Panc1 (cell line): ENCODE measurements around the gene TMPRSS13. TPM values are rescaled to one million over a fixed set of nuclear protein-coding genes. Genes with fewer than 3 reads are reported as not detected.

Source experiments
- ATAC-seq: fragments of 200-7000 bp; cut with Tn5 transposase; 2 replicates; pipeline ENCODE4 v1.9.1; 2020; ENCODE audit warnings: mild to moderate bottlenecking, moderate library complexity
- BruUV-seq: library from RNA; stranded (reverse); fragments of 400-500 nt; replicated peaks from 2 replicates; lab custom pipeline; 2021; lab: Mats Ljungman, UMichigan
- CTCF ChIA-PET: fragments of 300-600 bp; sonication (Branson Sonifier 250); formaldehyde crosslinking; loops from one replicate; lab custom pipeline; 2022; ENCODE audit warnings: antibody characterized with exemption; lab: Charles Lee
- POLR2A ChIA-PET: fragments of 300-600 bp; sonication (Branson Sonifier 250); formaldehyde crosslinking; loops from one replicate; lab custom pipeline; 2022; ENCODE audit warnings: antibody characterized with exemption; lab: Charles Lee
- DNase-seq: peaks from one replicate; pipeline ENCODE4 v3.0.0-alpha.2; 2010; ENCODE audit warnings: low read depth, low spot score
- H3K27ac ChIP-seq: 2 replicates; pipeline ENCODE4 v1.5.1; 2011; ENCODE audit warnings: mild to moderate bottlenecking, low read length, inconsistent platforms
- H3K27me3 ChIP-seq: fragments of 200-500 bp; sonication (Bioruptor generic); 2 replicates; pipeline ENCODE4 v1.6.0; 2014; ENCODE audit warnings: low read length, inconsistent platforms; ENCODE audit not compliant: control insufficient read depth, insufficient read depth
- H3K36me3 ChIP-seq: fragments of 200-500 bp; sonication (Bioruptor generic); 2 replicates; pipeline ENCODE4 v1.5.1; 2014; ENCODE audit warnings: inconsistent platforms, mild to moderate bottlenecking, low read length, moderate library complexity; ENCODE audit not compliant: control insufficient read depth, insufficient read depth
- H3K4me1 ChIP-seq: 2 replicates; pipeline ENCODE4 v1.5.1; 2011; ENCODE audit warnings: inconsistent platforms, mild to moderate bottlenecking, low read length, moderate library complexity; ENCODE audit not compliant: control insufficient read depth, insufficient read depth
- H3K4me3 ChIP-seq, 2 experiments: 2 replicates each; pipeline ENCODE4 v1.5.1; 2011 to 2012; ENCODE audit warnings: low read depth in 2 of 2, low read length in 2 of 2, mild to moderate bottlenecking in 2 of 2, inconsistent platforms in 1 of 2, moderate library complexity in 1 of 2
- H3K9me3 ChIP-seq: fragments of 200-500 bp; sonication (Bioruptor generic); 2 replicates; pipeline ENCODE4 v1.5.1; 2014; ENCODE audit warnings: low read depth, mild to moderate bottlenecking, inconsistent platforms, low read length, moderate library complexity; ENCODE audit not compliant: control insufficient read depth, insufficient read depth
- POLR2AphosphoS5 ChIP-seq: IDR thresholded peaks from 2 replicates; pipeline ENCODE4 v1.6.1; 2012; ENCODE audit warnings: mild to moderate bottlenecking, low read depth, low read length, moderate library complexity
- SIN3A ChIP-seq: IDR thresholded peaks from 2 replicates; pipeline ENCODE4 v1.6.1; 2012; ENCODE audit warnings: low read depth, mild to moderate bottlenecking, low read length, moderate library complexity, borderline replicate concordance; ENCODE audit not compliant: insufficient read depth
- TCF7L2 ChIP-seq: IDR thresholded peaks from 2 replicates; pipeline ENCODE4 v1.6.1; 2011; ENCODE audit warnings: mild to moderate bottlenecking, low read depth, low read length, inconsistent platforms
- in situ Hi-C: cut with HindIII; loops from 2 replicates; pipeline ENCODE4 v1.10.0; 2016; ENCODE audit warnings: low sequenced_read_pairs, low pct_unique_long_range_greater_than_20kb
- intact Hi-C: fragments of 100-400 bp; cut with micrococcal nuclease; formaldehyde crosslinking; loops from one replicate; pipeline ENCODE4 v1.10.0; 2022; ENCODE audit not compliant: unreplicated experiment
- total RNA-seq: library from RNA; stranded (reverse); gene quantifications from one replicate; pipeline ENCODE4 v1.2.1, GENCODE V29; 2021; ENCODE audit not compliant: unreplicated experiment
- TF ChIP-seq, protein P1 (sequence below), 2 experiments: IDR thresholded peaks; 2 replicates each; pipeline ENCODE4 v1.6.1; 2011 to 2012; ENCODE audit warnings: low read depth in 2 of 2, control low read depth in 1 of 2, low read length in 1 of 2, mild to moderate bottlenecking in 1 of 2, moderate library complexity in 1 of 2; ENCODE audit not compliant: insufficient read depth in 1 of 2
- TF ChIP-seq, protein P2 (sequence below): fragments of 450-650 bp; IDR thresholded peaks from 2 replicates; pipeline ENCODE4 v1.5.1; 2017; ENCODE audit warnings: mild to moderate bottlenecking

TMPRSS13 gene
- total RNA-seq, 1 experiment from 2014 or later: not detected

DNA sequence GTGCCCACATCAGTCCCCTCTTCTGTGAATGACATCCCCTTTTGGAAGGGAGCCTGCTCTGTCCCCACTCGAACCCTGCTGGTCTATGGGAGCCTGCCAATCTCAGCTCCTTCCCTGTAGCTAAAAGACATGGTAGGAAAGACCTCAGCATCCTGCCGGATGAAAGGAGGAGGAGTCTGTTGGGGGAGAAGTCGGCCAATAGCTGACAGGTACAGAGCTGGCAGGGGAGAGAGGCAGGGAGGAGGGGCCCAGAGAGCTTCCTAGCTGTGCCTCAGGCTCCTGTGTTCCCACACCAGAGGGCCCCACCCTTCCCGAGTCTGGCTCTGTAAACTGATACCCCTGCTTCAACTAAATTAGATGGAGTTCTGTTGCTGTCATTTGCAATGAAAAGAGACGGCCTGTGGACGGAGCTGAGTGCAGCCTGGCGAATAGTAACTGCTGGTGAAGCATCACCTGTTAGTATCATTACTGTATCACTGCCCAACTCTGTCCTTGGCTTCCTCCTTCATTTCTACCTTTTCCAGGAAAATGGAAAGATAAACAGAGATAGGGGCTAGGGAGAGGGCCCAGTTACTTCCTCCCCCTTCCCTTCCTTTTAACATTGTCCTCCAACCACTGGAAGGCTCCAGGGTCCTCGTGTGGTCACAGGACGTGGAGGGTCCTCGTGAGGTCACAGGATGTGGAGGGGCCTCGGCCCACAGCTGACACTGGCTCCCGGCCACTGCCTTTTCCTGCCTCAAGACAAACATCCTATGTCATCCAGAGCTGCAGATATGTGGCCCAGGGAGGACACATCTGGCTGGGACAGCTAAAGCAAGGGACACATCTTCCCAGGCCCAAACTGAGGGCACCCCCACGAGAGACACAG, 67.8 kb downstream of the TMPRSS13 start:
- intact Hi-C loops: no loop called here
- Histone ChIP-seq H3K36me3 (no peaks in the 10 kb centered on the region), H3K27ac (no peak overlapping the region), H3K4me3 (no peak overlapping the region), H3K4me1 (no peaks in the 10 kb centered on the region), H3K27me3 (peaks cover 2% of the 10 kb centered on the region; the same call in 1 of the 2 replicates), H3K9me3 (no peaks in the 10 kb centered on the region)
- DNase-seq (no peak), ATAC-seq (no peak)
- no TSS peak for BruUV-seq
- ChIA-PET POLR2A (no interaction called here), CTCF (interaction anchor here (1.1 to 1.5 kb wide), 2 partner anchors 17 to 85 kb away, joined by 3 to 4 read pairs; no protein-coding TSS in a partner anchor)
- TF ChIP-seq, protein P1, sequence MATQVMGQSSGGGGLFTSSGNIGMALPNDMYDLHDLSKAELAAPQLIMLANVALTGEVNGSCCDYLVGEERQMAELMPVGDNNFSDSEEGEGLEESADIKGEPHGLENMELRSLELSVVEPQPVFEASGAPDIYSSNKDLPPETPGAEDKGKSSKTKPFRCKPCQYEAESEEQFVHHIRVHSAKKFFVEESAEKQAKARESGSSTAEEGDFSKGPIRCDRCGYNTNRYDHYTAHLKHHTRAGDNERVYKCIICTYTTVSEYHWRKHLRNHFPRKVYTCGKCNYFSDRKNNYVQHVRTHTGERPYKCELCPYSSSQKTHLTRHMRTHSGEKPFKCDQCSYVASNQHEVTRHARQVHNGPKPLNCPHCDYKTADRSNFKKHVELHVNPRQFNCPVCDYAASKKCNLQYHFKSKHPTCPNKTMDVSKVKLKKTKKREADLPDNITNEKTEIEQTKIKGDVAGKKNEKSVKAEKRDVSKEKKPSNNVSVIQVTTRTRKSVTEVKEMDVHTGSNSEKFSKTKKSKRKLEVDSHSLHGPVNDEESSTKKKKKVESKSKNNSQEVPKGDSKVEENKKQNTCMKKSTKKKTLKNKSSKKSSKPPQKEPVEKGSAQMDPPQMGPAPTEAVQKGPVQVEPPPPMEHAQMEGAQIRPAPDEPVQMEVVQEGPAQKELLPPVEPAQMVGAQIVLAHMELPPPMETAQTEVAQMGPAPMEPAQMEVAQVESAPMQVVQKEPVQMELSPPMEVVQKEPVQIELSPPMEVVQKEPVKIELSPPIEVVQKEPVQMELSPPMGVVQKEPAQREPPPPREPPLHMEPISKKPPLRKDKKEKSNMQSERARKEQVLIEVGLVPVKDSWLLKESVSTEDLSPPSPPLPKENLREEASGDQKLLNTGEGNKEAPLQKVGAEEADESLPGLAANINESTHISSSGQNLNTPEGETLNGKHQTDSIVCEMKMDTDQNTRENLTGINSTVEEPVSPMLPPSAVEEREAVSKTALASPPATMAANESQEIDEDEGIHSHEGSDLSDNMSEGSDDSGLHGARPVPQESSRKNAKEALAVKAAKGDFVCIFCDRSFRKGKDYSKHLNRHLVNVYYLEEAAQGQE (IDR thresholded peaks at IDR 0.05; ENCODE audit: insufficient read depth in 1 of 2, low read depth in 2 of 2, low read length in 1 of 2): no peak
- TF ChIP-seq, protein P2, sequence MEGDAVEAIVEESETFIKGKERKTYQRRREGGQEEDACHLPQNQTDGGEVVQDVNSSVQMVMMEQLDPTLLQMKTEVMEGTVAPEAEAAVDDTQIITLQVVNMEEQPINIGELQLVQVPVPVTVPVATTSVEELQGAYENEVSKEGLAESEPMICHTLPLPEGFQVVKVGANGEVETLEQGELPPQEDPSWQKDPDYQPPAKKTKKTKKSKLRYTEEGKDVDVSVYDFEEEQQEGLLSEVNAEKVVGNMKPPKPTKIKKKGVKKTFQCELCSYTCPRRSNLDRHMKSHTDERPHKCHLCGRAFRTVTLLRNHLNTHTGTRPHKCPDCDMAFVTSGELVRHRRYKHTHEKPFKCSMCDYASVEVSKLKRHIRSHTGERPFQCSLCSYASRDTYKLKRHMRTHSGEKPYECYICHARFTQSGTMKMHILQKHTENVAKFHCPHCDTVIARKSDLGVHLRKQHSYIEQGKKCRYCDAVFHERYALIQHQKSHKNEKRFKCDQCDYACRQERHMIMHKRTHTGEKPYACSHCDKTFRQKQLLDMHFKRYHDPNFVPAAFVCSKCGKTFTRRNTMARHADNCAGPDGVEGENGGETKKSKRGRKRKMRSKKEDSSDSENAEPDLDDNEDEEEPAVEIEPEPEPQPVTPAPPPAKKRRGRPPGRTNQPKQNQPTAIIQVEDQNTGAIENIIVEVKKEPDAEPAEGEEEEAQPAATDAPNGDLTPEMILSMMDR: no peak
- TF ChIP-seq TCF7L2: no peak
- TF ChIP-seq POLR2AphosphoS5: no peak
- TF ChIP-seq SIN3A: no peak
- in situ Hi-C loops: no loop called here

DNA sequence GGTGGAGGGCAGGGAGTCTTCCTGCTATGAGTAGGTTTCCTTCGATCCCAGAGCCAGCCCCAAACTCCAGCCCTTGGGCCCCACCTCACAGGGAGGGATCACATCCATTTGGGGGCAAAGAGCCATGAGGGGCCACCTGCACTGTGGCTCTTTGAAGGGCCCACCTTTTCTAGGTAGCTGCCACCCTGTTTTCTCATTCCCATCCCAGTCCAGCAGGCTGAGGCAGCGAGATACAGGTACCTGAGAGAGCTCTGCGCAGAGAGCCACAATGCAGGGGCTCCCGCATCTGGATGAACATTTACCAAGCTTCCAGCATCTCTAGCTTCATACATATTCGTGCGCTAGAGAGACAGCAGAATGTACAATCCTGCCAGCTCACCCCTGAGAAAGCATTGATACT, 69.1 kb downstream of the TMPRSS13 start:
- Histone ChIP-seq H3K4me3 (no peak overlapping the region), H3K9me3 (no peaks in the 10 kb centered on the region), H3K27me3 (peaks cover 9% of the 10 kb centered on the region; the same call in 1 of the 2 replicates), H3K36me3 (no peaks in the 10 kb centered on the region), H3K4me1 (no peaks in the 10 kb centered on the region), H3K27ac (no peak overlapping the region)
- CTCF ChIA-PET: interaction anchor here (0.6 to 1.1 kb wide), 4 partner anchors 16 to 87 kb away, joined by 3 read pairs; no protein-coding TSS in a partner anchor
- no peak for TF ChIP-seq TCF7L2
- no peak for TF ChIP-seq SIN3A
- TF ChIP-seq, protein P2: no peak
- TF ChIP-seq POLR2AphosphoS5: no peak
- TF ChIP-seq, protein P1 (IDR thresholded peaks at IDR 0.05; ENCODE audit: insufficient read depth in 1 of 2, low read depth in 2 of 2, low read length in 1 of 2): no peak
- POLR2A ChIA-PET: no interaction called here
- in situ Hi-C loops (no loop called here), intact Hi-C loops (no loop called here)
- ATAC-seq (no peak), DNase-seq (no peak)
- BruUV-seq: no TSS peak
